Testis (tissue), 3 donors: Measurements from ENCODE around the gene CYP4A22. TPM values are rescaled to one million over a fixed set of nuclear protein-coding genes. Genes with fewer than 3 reads are reported as not detected.
"Not testable (repeated sequence)": the region's sequence is repeated elsewhere in the genome, so short reads cannot be mapped to it uniquely, and the experiment has no call there.

Experiments used
- DNase-seq: peaks from one replicate; pipeline ENCODE4 v3.0.0-alpha.2; 2019
- H3K27ac ChIP-seq, 2 donors: fragments of 200-600 bp; sonication (generic); one replicate each; pipeline ENCODE4 v1.5.1; 2019
- H3K27me3 ChIP-seq: fragments of 200-600 bp; sonication (generic); one replicate; pipeline ENCODE4 v1.5.1; 2019
- H3K36me3 ChIP-seq: fragments of 200-600 bp; sonication (generic); one replicate; pipeline ENCODE4 v1.5.1; 2017; ENCODE audit warnings: low read depth; ENCODE audit errors: missing control alignments
- H3K4me1 ChIP-seq: fragments of 200-600 bp; sonication (generic); one replicate; pipeline ENCODE4 v1.5.1; 2019
- H3K4me3 ChIP-seq, 2 donors: fragments of 200-600 bp; sonication (generic); one replicate each; pipeline ENCODE4 v1.5.1; 2017 to 2019
- H3K9me3 ChIP-seq: fragments of 200-600 bp; sonication (generic); one replicate; pipeline ENCODE4 v1.5.1; 2017
- CTCF ChIP-seq, 3 experiments: fragments of 450-650 bp in 2 of 3; fragments of 200-600 bp in 1 of 3; sonication (generic) in 1 of 3; IDR thresholded peaks; one replicate each; pipeline ENCODE4 v1.5.1; 2016 to 2019; ENCODE audit warnings: antibody characterized with exemption in 3 of 3, mild to moderate bottlenecking in 2 of 3, moderate library complexity in 1 of 3
- POLR2A ChIP-seq: fragments of 450-650 bp; IDR thresholded peaks from one replicate; pipeline ENCODE4 v1.6.1; 2017; ENCODE audit warnings: antibody characterized with exemption, mild to moderate bottlenecking, moderate library complexity
- WGBS, 2 donors: methylation state at CpG; one replicate each; pipeline ENCODE4 v1.1.5; 2018; 5-methylcytosine and 5-hydroxymethylcytosine counted together
- intact Hi-C: fragments of 100-400 bp; cut with DNase I; formaldehyde crosslinking; loops from one replicate; pipeline ENCODE4 v1.15.1; 2023; ENCODE audit warnings: low total_unique reads
- polyA plus RNA-seq: library from polyadenylated mRNA; stranded (reverse); fragments of 350-450 nt; fragmentation: Illumina TruSeq; extraction: RNeasy Lipid Tissue Mini Kit (QIAGEN cat#74804); gene quantifications from one replicate; pipeline ENCODE4 v1.2.3, GENCODE V29; 2014; ENCODE audit warnings: low read depth, low replicate concordance; ENCODE audit not compliant: insufficient read depth
- total RNA-seq, 2 donors: library from RNA; depleted of rRNA; stranded (reverse); fragments of >200 nt; gene quantifications; one replicate each; pipeline ENCODE4 v1.2.3, GENCODE V29; 2016

Gene CYP4A22
- total and polyA plus RNA-seq, 3 donors from 2014 or later = 0.22 to 0.31 TPM; not detected in 1

- Histone ChIP-seq H3K9me3 (no peaks in the 10 kb centered on the region), H3K36me3 (no peaks in the 10 kb centered on the region), H3K4me3 (no peak within 1 kb of the TSS), H3K27me3 (no peaks in the 10 kb centered on the region), H3K4me1 (no peaks in the 10 kb centered on the region), H3K27ac (no peak within 1 kb of the TSS)
- TF ChIP-seq POLR2A (no peak), CTCF (IDR thresholded peaks at IDR 0.05) (no peak)
- intact Hi-C loops = loop anchor here (10.0 kb wide), 1 partner anchor 225 kb away; the partner anchor contains the start of gene FOXE3
- DNase-seq = peak; percentile 68
- WGBS, 2 donors = 60 to 62% methylated on average over 10 to 16 of the region's 16 CpGs
These were observed 52.7 kb downstream of the CYP4A22 start, which contains the start of gene PDZK1IP1 for GRCh38 chr1:47189844-47190508. PDZK1IP1 (minus strand) TSS chr1:47190036; CDS start chr1:47189932, 104 bp downstream.

DNA sequence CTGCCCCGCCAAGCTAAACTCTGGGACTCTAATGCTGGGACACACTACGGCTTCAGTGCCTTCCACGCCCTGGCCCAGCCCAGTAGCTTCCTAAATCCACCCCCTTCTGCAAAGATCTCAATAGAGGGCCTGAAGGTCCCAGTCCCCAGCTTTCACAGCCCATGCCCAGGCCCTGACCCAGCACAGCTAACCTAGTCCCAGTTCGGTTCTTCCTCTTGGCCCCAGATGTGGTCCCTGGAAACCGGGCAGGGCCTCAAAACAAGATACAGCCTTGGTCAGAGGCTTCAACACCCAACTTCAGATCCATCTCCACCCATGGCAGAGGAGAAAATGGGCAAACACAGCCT lies 53.2 kb downstream of the CYP4A22 start:
- Histone ChIP-seq H3K27me3 (no peaks in the 10 kb centered on the region), H3K4me1 (no peaks in the 10 kb centered on the region), H3K4me3 (no peak overlapping the region), H3K27ac (no peak overlapping the region), H3K9me3 (no peaks in the 10 kb centered on the region), H3K36me3 (no peaks in the 10 kb centered on the region)
- 63 to 80% methylated on average over 4 to 5 of the region's 5 CpGs for WGBS, 2 donors
- TF ChIP-seq CTCF (IDR thresholded peaks at IDR 0.05) = no peak
- no peak for DNase-seq
- intact Hi-C loops = no loop called here

DNA sequence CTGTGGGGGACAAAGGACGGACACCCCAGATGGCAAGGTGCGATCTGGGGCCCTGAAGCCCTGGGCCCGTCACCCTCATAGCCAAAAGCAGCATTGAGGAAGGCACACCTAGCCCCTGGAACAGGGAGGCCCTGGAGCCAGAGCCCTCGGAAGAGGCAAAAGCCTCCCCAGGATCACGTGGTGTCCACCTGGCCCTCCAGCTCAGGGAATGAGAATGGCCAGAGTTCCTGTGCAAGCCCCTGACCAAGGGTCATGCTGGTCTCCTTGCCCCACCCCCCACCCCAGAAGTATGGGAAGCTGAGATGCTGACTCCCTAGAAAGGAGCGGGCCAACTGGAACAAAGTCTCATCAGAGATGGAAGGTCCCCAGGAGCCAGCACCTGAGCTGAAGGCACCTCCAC lies 53.6 kb downstream of the CYP4A22 start:
- Histone ChIP-seq H3K36me3 (no peaks in the 10 kb centered on the region), H3K27me3 (no peaks in the 10 kb centered on the region), H3K4me3 (no peak overlapping the region), H3K9me3 (no peaks in the 10 kb centered on the region), H3K27ac (no peak overlapping the region), H3K4me1 (no peaks in the 10 kb centered on the region)
- TF ChIP-seq POLR2A = no peak
- WGBS, 2 donors = 92 to 96% methylated on average over 5 to 6 of the region's 6 CpGs
- DNase-seq = no peak
- intact Hi-C loops = no loop called here

DNA sequence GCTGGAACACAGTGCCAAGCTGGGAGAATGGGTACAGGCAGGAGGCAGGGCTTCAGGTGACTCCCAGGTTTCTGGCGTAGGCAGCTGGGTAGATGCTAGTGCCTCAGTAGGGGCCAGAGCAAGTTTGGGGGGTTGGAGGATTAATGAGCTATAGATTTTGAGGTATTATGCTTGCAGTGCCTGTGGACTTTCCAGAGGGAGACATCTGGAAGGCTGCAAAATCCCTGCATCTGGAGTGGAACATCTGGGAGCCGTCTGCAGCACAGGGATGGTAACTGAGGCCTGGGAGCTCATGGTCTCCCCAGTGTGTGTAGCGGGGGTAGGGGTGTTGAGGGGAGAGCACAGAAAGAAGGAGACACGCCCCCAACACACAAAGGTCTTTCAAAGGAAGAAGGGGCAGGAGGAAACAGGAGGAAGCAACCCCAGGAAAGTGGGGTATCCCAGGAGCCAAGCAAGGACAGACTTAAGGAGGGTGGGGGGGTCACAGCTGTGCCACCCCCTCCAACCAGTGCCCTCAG lies 54.8 kb downstream of the CYP4A22 start:
- WGBS, 2 donors = 69 to 82% methylated on average over 4 of the region's 4 CpGs
- no peak overlapping the region for H3K27ac ChIP-seq
- no peaks in the 10 kb centered on the region for H3K9me3 ChIP-seq
- H3K4me3 ChIP-seq = no peak overlapping the region
- H3K4me1 ChIP-seq = no peaks in the 10 kb centered on the region
- intact Hi-C loops = no loop called here
- no peaks in the 10 kb centered on the region for H3K36me3 ChIP-seq
- TF ChIP-seq CTCF (IDR thresholded peaks at IDR 0.05) (no peak), POLR2A (no peak)
- DNase-seq = no peak
- no peaks in the 10 kb centered on the region for H3K27me3 ChIP-seq

GRCh38 chr1:47192458-47193384 lies 55.5 kb downstream of the CYP4A22 start:
- no peaks in the 10 kb centered on the region for H3K4me1 ChIP-seq
- H3K27me3 ChIP-seq = no peaks in the 10 kb centered on the region
- TF ChIP-seq POLR2A = no peak
- TF ChIP-seq CTCF (IDR thresholded peaks at IDR 0.05) = peak; percentile 76 to 90 (median 86)
- DNase-seq = peak; percentile 86
- intact Hi-C loops = no loop called here
- H3K4me3 ChIP-seq = no peak overlapping the region
- no peak overlapping the region for H3K27ac ChIP-seq
- H3K9me3 ChIP-seq = no peaks in the 10 kb centered on the region
- no peaks in the 10 kb centered on the region for H3K36me3 ChIP-seq
- WGBS, 2 donors = 16 to 20% methylated on average over 10 of the region's 10 CpGs

DNA sequence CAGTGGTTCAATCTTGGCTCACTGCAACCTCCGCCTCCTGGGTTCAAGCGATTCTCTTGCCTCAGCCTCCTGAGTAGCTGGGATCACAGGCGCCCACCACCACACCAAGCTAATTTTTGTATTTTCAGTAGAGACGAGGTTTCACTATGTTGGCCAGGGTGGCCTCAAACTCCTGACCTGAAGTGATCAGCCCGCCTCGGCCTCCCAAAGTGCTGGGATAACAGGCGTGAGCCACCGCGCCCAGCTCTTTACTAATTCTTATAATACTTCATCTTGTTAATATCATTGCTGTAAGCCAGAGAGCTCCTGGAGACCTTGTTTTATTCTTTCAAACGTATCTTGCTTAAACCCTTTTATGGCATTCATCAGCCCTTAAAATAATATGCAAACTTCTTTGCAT lies 56.3 kb downstream of the CYP4A22 start:
- H3K4me3 ChIP-seq, H3K4me1 ChIP-seq, H3K36me3 ChIP-seq, H3K27ac ChIP-seq, H3K9me3 ChIP-seq, H3K27me3 ChIP-seq, intact Hi-C loops: not testable (repeated sequence)
- peak; percentile 2 for DNase-seq
- WGBS, 2 donors = 82 to 88% methylated on average over 10 of the region's 10 CpGs
